Mesothelial cell of epicardium (in vitro differentiated cells): ENCODE results near the gene PTPN2. TPM values are rescaled to one million over a fixed set of nuclear protein-coding genes. Genes with fewer than 3 reads are reported as not detected.

ENCODE experiments used
- DNase-seq, 2 experiments: peaks; one replicate each; pipeline ENCODE4 v3.0.0; 2021; ENCODE audit warnings: low spot score in 2 of 2; ENCODE audit not compliant: unreplicated experiment in 2 of 2
- H3K27ac Mint-ChIP-seq: 2 replicates; pipeline ENCODE4 v1.8.0; 2021; ENCODE audit warnings: mixed read lengths
- H3K27me3 Mint-ChIP-seq: 2 replicates; pipeline ENCODE4 v1.8.0; 2021; ENCODE audit warnings: low read depth, mixed read lengths
- H3K36me3 Mint-ChIP-seq: 2 replicates; pipeline ENCODE4 v1.8.0; 2021; ENCODE audit warnings: mixed read lengths
- H3K4me1 Mint-ChIP-seq: 2 replicates; pipeline ENCODE4 v1.8.0; 2021; ENCODE audit warnings: mixed read lengths
- H3K4me3 Mint-ChIP-seq: 2 replicates; pipeline ENCODE4 v1.8.0; 2021; ENCODE audit warnings: mild to moderate bottlenecking, moderate library complexity, mixed read lengths
- H3K9me3 Mint-ChIP-seq: 2 replicates; pipeline ENCODE4 v1.8.0; 2021; ENCODE audit warnings: mixed read lengths
- total RNA-seq: library from RNA; stranded (reverse); gene quantifications from 3 replicates; pipeline ENCODE4 v1.2.1, GENCODE V29; 2021
- TF ChIP-seq, protein P1 (sequence below): fragments of 200-600 bp; sonication (generic); IDR thresholded peaks from one replicate; pipeline ENCODE4 v1.5.0; 2021; ENCODE audit warnings: antibody characterized with exemption; ENCODE audit not compliant: unreplicated experiment

PTPN2 gene
- total RNA-seq, 1 donor from 2014 or later: 37.0 TPM

DNA sequence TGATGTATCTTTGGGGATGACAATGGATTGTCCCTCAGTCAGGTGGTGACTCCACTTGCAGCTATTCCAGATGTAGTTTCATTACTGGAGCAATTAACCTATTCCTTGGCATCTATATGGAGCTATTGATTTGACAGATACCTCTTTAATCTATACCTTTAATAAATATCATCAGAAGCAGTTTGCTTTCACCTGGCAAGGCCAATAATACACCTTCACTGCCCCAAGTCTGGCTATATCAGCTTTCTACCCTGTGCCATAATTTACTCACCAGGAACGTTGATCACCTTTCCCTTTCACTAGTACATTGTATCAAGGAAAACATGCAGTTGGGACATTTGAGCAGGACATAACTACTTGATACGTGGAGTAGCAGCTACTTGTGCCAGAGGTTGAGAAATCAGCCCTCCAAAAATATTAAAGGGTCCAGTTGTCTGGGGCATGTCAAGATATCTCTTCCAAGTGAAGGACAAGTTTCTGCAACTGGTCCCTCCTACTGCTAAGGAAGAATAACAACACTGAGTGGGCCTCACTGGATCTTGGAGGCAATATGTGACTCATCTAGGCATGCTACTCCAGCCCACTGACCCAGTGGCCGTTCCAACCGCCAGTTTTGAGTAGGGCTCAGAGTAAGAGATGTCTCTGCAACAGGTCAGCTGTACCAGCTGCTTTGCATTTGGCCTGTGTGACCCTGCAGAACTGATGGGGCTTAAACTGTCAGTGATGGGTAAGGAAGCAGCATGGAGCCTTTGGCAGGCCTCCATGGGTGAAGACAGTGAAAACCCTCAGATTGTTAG is 114.2 kb downstream of the PTPN2 start:
- Mint-ChIP-seq H3K4me1 (no peaks in the 10 kb centered on the region), H3K9me3 (no peaks in the 10 kb centered on the region), H3K27me3 (no peaks in the 10 kb centered on the region), H3K4me3 (no peak overlapping the region), H3K27ac (no peak overlapping the region), H3K36me3 (no peaks in the 10 kb centered on the region)
- DNase-seq: no peak
- TF ChIP-seq, protein P1, sequence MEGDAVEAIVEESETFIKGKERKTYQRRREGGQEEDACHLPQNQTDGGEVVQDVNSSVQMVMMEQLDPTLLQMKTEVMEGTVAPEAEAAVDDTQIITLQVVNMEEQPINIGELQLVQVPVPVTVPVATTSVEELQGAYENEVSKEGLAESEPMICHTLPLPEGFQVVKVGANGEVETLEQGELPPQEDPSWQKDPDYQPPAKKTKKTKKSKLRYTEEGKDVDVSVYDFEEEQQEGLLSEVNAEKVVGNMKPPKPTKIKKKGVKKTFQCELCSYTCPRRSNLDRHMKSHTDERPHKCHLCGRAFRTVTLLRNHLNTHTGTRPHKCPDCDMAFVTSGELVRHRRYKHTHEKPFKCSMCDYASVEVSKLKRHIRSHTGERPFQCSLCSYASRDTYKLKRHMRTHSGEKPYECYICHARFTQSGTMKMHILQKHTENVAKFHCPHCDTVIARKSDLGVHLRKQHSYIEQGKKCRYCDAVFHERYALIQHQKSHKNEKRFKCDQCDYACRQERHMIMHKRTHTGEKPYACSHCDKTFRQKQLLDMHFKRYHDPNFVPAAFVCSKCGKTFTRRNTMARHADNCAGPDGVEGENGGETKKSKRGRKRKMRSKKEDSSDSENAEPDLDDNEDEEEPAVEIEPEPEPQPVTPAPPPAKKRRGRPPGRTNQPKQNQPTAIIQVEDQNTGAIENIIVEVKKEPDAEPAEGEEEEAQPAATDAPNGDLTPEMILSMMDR: no peak

- Mint-ChIP-seq H3K36me3 (no peaks in the 10 kb centered on the region), H3K27me3 (no peaks in the 10 kb centered on the region), H3K4me1 (no peaks in the 10 kb centered on the region), H3K9me3 (no peaks in the 10 kb centered on the region), H3K27ac (no peak overlapping the region), H3K4me3 (no peak overlapping the region)
- TF ChIP-seq, protein P1: no peak
- DNase-seq: no peak
Measured at GRCh38 chr18:12769136-12769535, 114.9 kb downstream of the PTPN2 start.

GRCh38 chr18:12768625-12769024 is 115.4 kb downstream of the PTPN2 start:
- Mint-ChIP-seq H3K27me3 (no peaks in the 10 kb centered on the region), H3K27ac (no peak overlapping the region), H3K36me3 (no peaks in the 10 kb centered on the region), H3K9me3 (no peaks in the 10 kb centered on the region), H3K4me3 (no peak overlapping the region), H3K4me1 (no peaks in the 10 kb centered on the region)
- DNase-seq: no peak
- TF ChIP-seq, protein P1: no peak

DNA sequence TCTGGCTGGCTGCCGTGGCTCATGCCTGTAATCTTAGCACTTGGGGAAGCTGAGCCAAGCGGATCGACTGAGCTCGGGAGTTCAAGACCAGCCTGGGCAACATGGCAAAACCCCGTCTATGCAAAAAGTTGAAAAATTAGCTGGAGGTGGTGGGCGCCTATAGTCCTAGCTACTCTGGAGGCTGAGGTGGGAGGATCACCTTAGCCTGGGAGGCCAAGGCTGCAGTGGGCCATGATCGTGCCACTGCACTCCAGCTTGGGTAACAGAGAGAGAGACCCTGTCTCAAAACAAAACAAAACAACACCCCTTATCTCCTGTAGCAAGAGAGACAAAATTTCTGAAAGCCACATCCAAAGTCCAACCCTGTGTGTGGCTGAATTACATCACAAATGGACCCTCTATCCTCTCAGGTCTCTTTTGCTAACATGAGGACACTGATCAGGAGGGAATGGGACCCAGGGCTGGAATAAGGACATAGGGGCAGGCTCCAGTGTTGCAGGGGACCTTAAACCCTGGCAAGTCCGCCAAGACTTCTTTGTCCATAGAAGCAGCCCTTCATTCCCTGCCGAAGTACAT is 116.4 kb downstream of the PTPN2 start:
- Mint-ChIP-seq H3K4me3 (no peak overlapping the region), H3K4me1 (no peaks in the 10 kb centered on the region), H3K9me3 (no peaks in the 10 kb centered on the region), H3K27ac (no peak overlapping the region), H3K27me3 (no peaks in the 10 kb centered on the region), H3K36me3 (no peaks in the 10 kb centered on the region)
- TF ChIP-seq, protein P1: no peak
- no peak for DNase-seq

DNA sequence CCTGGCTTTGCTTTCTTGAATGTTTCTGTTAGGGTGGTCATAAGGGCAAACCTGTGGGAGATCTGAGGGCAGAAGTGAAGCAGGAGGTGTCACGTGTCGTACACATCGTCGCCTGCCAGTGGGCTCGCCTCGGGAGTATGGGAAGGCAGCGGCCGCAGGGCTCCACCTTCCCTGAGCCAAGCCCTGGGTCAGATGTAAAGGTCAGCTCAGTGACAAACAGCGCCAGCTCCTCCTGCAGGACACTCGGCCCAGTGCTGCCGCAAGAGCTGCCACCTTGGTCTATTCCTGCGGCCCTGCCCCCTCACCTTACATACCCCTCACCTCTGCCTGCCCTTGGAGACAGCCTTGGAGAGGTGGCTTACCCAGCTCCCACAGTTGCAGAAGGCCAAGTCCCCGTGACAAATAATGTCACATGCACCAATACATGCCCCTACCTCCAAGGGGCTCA is 117.0 kb downstream of the PTPN2 start:
- H3K4me3 Mint-ChIP-seq: no peak overlapping the region
- no peaks in the 10 kb centered on the region for H3K36me3 Mint-ChIP-seq
- DNase-seq: no peak
- peaks cover 2% of the 10 kb centered on the region for H3K4me1 Mint-ChIP-seq
- H3K9me3 Mint-ChIP-seq: no peaks in the 10 kb centered on the region
- TF ChIP-seq, protein P1: no peak
- H3K27me3 Mint-ChIP-seq: no peaks in the 10 kb centered on the region
- no peak overlapping the region for H3K27ac Mint-ChIP-seq
